HepG2 (cell line): ENCODE measurements around the gene FAM229B. TPM values are rescaled to one million over a fixed set of nuclear protein-coding genes. Genes with fewer than 3 reads are reported as not detected.
A peak's percentile ranks its signal among the peaks of the same experiment; 100 is the strongest.

Experiments used
- FOXM1 ChIP-seq: sonication (generic); formaldehyde crosslinking; IDR thresholded peaks from 2 replicates; pipeline ENCODE4 v1.5.0; 2020; ENCODE audit warnings: missing genetic modification reagents
- FOXP1 ChIP-seq, 2 experiments: fragments of 450-650 bp in 1 of 2; IDR thresholded peaks; 2 replicates each; pipeline ENCODE4 v1.6.1; 2017 to 2018; ENCODE audit warnings: antibody characterized with exemption in 1 of 2
- MYPOP ChIP-seq: sonication (generic); formaldehyde crosslinking; IDR thresholded peaks from 2 replicates; pipeline ENCODE4 v1.8.1; 2023; ENCODE audit warnings: mild to moderate bottlenecking, moderate library complexity, missing genetic modification reagents
- POGK ChIP-seq: sonication (generic); formaldehyde crosslinking; conservative IDR thresholded peaks from 2 replicates; pipeline ENCODE4 v1.8.0; 2022; ENCODE audit warnings: mild to moderate bottlenecking, moderate library complexity, missing genetic modification reagents
- PTBP1 ChIP-seq: fragments of 200-400 bp; formaldehyde crosslinking; IDR thresholded peaks from 2 replicates; pipeline ENCODE4 v1.6.1; 2018; ENCODE audit warnings: low read length, low read depth; ENCODE audit not compliant: poor library complexity, severe bottlenecking
- SIX1 ChIP-seq: sonication (generic); formaldehyde crosslinking; IDR thresholded peaks from 2 replicates; pipeline ENCODE4 v1.4.0; 2020; ENCODE audit warnings: missing genetic modification reagents, borderline replicate concordance
- SNAPC4 ChIP-seq: sonication (generic); formaldehyde crosslinking; IDR thresholded peaks from 2 replicates; pipeline ENCODE4 v1.4.0; 2020; ENCODE audit warnings: mild to moderate bottlenecking, missing genetic modification reagents
- SOX5 ChIP-seq: IDR thresholded peaks from 2 replicates; pipeline ENCODE4 v1.6.1; 2016; ENCODE audit warnings: borderline replicate concordance
- SRSF9 ChIP-seq: fragments of 200-400 bp; formaldehyde crosslinking; IDR thresholded peaks from 2 replicates; pipeline ENCODE4 v1.6.1; 2018; ENCODE audit warnings: borderline replicate concordance, mild to moderate bottlenecking, low read depth, low read length; ENCODE audit not compliant: insufficient read depth, poor library complexity, severe bottlenecking
- SSRP1 ChIP-seq: IDR thresholded peaks from 2 replicates; pipeline ENCODE4 v1.6.1; 2016; ENCODE audit warnings: control low read depth
- ZBTB42 ChIP-seq: sonication (generic); formaldehyde crosslinking; IDR thresholded peaks from 2 replicates; pipeline ENCODE4 v1.5.0; 2020; ENCODE audit warnings: mild to moderate bottlenecking, missing genetic modification reagents
- ZFP37 ChIP-seq: sonication (generic); formaldehyde crosslinking; IDR thresholded peaks from 2 replicates; pipeline ENCODE4 v1.4.0; 2020; ENCODE audit warnings: missing genetic modification reagents, borderline replicate concordance
- ZMYM2 ChIP-seq: sonication (generic); formaldehyde crosslinking; IDR thresholded peaks from 2 replicates; pipeline ENCODE4 v1.8.0; 2022; ENCODE audit warnings: mild to moderate bottlenecking, missing genetic modification reagents
- ZNF121 ChIP-seq: sonication (generic); formaldehyde crosslinking; IDR thresholded peaks from 2 replicates; pipeline ENCODE4 v1.5.0; 2020; ENCODE audit warnings: mild to moderate bottlenecking, missing genetic modification reagents
- ZNF33B ChIP-seq: sonication (generic); formaldehyde crosslinking; IDR thresholded peaks from 2 replicates; pipeline ENCODE4 v1.5.1; 2020; ENCODE audit warnings: mild to moderate bottlenecking, missing genetic modification reagents
- ZNF598 ChIP-seq: sonication (generic); formaldehyde crosslinking; IDR thresholded peaks from 2 replicates; pipeline ENCODE4 v1.5.1; 2020; ENCODE audit warnings: mild to moderate bottlenecking, missing genetic modification reagents, borderline replicate concordance
- polyA plus RNA-seq, 8 experiments: library from polyadenylated mRNA; depleted of rRNA in 3 of 8; stranded (reverse) in 7 of 8; unstranded in 1 of 8; fragments of >200 nt; fragmentation: Illumina TruSeq in 4 of 8; extraction: Trizol in 4 of 8; gene quantifications; 2 replicates each; pipeline versions ENCODE4 v1.2.1 to v1.2.3, GENCODE V29; 2011 to 2016; ENCODE audit warnings: low read depth in 4 of 8, missing spikeins in 1 of 8, mixed read lengths in 1 of 8; ENCODE audit not compliant: insufficient read depth in 1 of 8
- total RNA-seq, 5 experiments: library from RNA; depleted of rRNA; stranded (reverse); fragments of >200 nt; fragmentation: Illumina TruSeq; extraction: Trizol; gene quantifications; 2 replicates each; pipeline ENCODE4 v1.2.3, GENCODE V29; 2016; ENCODE audit warnings: low read depth in 1 of 5
- TF ChIP-seq, protein P1 (sequence below): sonication (generic); formaldehyde crosslinking; IDR thresholded peaks from 2 replicates; pipeline ENCODE4 v1.4.0; 2020; ENCODE audit warnings: missing genetic modification reagents
- TF ChIP-seq, protein P2 (sequence below): sonication (generic); formaldehyde crosslinking; IDR thresholded peaks from 2 replicates; pipeline ENCODE4 v1.4.0; 2020; ENCODE audit warnings: missing genetic modification reagents

Gene FAM229B
- total and polyA plus RNA-seq, 2 of the 13 experiments (the other 11 are each of a cell fraction or from before 2014, with no cell fraction given): 11.3 to 19.5 TPM

DNA sequence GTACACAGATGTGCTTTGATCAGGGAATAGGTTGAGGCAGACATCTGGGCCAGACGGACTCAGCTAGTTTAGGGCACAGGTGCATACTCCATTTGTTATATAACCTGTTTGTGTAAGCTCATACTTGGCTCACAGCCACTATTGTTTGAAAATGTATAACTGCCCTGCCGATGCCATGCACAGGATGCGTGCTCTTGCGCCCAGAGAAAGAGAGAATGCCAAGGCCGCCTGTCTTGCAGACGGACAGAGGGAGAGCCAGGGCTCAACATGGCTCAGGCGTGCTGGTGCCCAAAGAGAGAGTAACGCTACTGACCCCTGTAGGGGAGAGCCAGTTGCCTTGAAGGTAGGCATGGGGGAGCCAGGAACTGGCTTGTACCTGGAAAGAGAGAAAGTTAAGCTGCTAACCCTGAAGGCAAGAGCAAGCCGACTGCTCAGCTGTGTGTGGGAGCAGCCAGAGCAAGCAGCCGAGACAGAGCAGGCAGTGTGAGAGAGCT lies 57.7 kb downstream of the FAM229B start (continued):
- TF ChIP-seq, protein P1, sequence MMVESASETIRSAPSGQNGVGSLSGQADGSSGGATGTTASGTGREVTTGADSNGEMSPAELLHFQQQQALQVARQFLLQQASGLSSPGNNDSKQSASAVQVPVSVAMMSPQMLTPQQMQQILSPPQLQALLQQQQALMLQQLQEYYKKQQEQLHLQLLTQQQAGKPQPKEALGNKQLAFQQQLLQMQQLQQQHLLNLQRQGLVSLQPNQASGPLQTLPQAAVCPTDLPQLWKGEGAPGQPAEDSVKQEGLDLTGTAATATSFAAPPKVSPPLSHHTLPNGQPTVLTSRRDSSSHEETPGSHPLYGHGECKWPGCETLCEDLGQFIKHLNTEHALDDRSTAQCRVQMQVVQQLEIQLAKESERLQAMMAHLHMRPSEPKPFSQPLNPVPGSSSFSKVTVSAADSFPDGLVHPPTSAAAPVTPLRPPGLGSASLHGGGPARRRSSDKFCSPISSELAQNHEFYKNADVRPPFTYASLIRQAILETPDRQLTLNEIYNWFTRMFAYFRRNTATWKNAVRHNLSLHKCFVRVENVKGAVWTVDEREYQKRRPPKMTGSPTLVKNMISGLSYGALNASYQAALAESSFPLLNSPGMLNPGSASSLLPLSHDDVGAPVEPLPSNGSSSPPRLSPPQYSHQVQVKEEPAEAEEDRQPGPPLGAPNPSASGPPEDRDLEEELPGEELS (CRISPR knock-in tag): no peak
- TF ChIP-seq SNAPC4 (no peak), ZFP37 (CRISPR knock-in tag) (no peak), FOXM1 (CRISPR knock-in tag) (no peak), ZMYM2 (CRISPR knock-in tag) (peak; percentile 83), MYPOP (no peak), ZBTB42 (no peak), SIX1 (CRISPR knock-in tag) (no peak), SRSF9 (no peak), SOX5 (peak; percentile 95), SSRP1 (no peak), FOXP1 (IDR thresholded peaks at IDR 0.05) (no peak), FOXP1 (CRISPR knock-in tag; IDR thresholded peaks at IDR 0.05) (no peak), PTBP1 (no peak), POGK (CRISPR knock-in tag) (no peak), ZNF121 (CRISPR knock-in tag) (no peak), ZNF598 (CRISPR knock-in tag) (peak; percentile 59; the same call in 1 of the 2 replicates), ZNF33B (CRISPR knock-in tag) (no peak; the same call in 1 of the 2 replicates)
- TF ChIP-seq, protein P2, sequence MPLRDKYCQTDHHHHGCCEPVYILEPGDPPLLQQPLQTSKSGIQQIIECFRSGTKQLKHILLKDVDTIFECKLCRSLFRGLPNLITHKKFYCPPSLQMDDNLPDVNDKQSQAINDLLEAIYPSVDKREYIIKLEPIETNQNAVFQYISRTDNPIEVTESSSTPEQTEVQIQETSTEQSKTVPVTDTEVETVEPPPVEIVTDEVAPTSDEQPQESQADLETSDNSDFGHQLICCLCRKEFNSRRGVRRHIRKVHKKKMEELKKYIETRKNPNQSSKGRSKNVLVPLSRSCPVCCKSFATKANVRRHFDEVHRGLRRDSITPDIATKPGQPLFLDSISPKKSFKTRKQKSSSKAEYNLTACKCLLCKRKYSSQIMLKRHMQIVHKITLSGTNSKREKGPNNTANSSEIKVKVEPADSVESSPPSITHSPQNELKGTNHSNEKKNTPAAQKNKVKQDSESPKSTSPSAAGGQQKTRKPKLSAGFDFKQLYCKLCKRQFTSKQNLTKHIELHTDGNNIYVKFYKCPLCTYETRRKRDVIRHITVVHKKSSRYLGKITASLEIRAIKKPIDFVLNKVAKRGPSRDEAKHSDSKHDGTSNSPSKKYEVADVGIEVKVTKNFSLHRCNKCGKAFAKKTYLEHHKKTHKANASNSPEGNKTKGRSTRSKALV (CRISPR knock-in tag): no peak
